B cell (primary cell): Measurements from ENCODE around the gene NPHS1. TPM values are rescaled to one million over a fixed set of nuclear protein-coding genes. Genes with fewer than 3 reads are reported as not detected.

Source experiments
- ATAC-seq: fragments of 200-7000 bp; cut with Tn5 transposase; one replicate; pipeline ENCODE4 v1.10.0; 2021; ENCODE audit warnings: low read depth, mild to moderate bottlenecking, moderate number of reproducible peaks, moderate library complexity
- CTCF ChIA-PET: fragments of 350-600 bp; sonication (Branson Sonifier 250); formaldehyde crosslinking; loops from one replicate; lab custom pipeline; 2021; ENCODE audit warnings: antibody characterized with exemption, inconsistent platforms; lab: Charles Lee
- POLR2A ChIA-PET: fragments of 350-600 bp; sonication (Branson Sonifier 250); formaldehyde crosslinking; loops from one replicate; lab custom pipeline; 2021; ENCODE audit warnings: antibody characterized with exemption; lab: Charles Lee
- DNase-seq: peaks from one replicate; pipeline ENCODE4 v3.0.0; 2013
- H2AFZ ChIP-seq: 2 replicates; pipeline ENCODE4 v1.6.1; 2012; ENCODE audit warnings: mild to moderate bottlenecking, low read depth, low read length; ENCODE audit not compliant: insufficient read depth, poor library complexity, severe bottlenecking
- H3K27ac ChIP-seq, 2 donors: 1 replicate in 1 of 2; 2 replicates in 1 of 2; pipeline ENCODE4 v1.5.1; 2012 to 2013; ENCODE audit warnings: low read length in 2 of 2, mild to moderate bottlenecking in 2 of 2, moderate library complexity in 1 of 2
- H3K27me3 ChIP-seq, 4 experiments: fragments of 200-600 bp in 1 of 4; sonication (generic) in 1 of 4; replicated peaks in 1 of 4; 1 replicate in 2 of 4; 2 replicates in 2 of 4; pipeline versions ENCODE4 v1.6.1 to v1.7.0; 2013 to 2016; ENCODE audit warnings: low read length in 3 of 4, mild to moderate bottlenecking in 2 of 4, mixed read lengths in 1 of 4, moderate library complexity in 1 of 4; ENCODE audit not compliant: insufficient read depth in 4 of 4, control insufficient read depth in 3 of 4; ENCODE audit errors: control extremely low read depth in 1 of 4
- H3K36me3 ChIP-seq, 2 experiments: replicated peaks in 1 of 2; 1 replicate in 1 of 2; 2 replicates in 1 of 2; pipeline versions ENCODE4 v1.6.1 to v1.7.1; 2013; ENCODE audit warnings: low read length in 1 of 2; ENCODE audit not compliant: insufficient read depth in 2 of 2, control insufficient read depth in 1 of 2; ENCODE audit errors: control extremely low read depth in 1 of 2, extremely low read depth in 1 of 2
- H3K4me1 ChIP-seq, 2 donors: fragments of 200-600 bp in 1 of 2; sonication (generic) in 1 of 2; 1 replicate in 1 of 2; 2 replicates in 1 of 2; pipeline versions ENCODE4 v1.5.1 to v1.6.1; 2013 to 2017; ENCODE audit warnings: low read length in 2 of 2; ENCODE audit not compliant: control insufficient read depth in 2 of 2, insufficient read depth in 2 of 2
- H3K4me2 ChIP-seq: replicated peaks from 2 replicates; pipeline ENCODE3; 2012; ENCODE audit warnings: mild to moderate bottlenecking, low read depth, low read length; ENCODE audit not compliant: poor library complexity, severe bottlenecking
- H3K4me3 ChIP-seq, 5 experiments: fragments of 200-600 bp in 1 of 5; sonication (generic) in 1 of 5; 1 replicate in 3 of 5; 2 replicates in 2 of 5; pipeline versions ENCODE4 v1.5.1 to v1.7.0; 2011 to 2016; ENCODE audit warnings: low read length in 4 of 5, mild to moderate bottlenecking in 4 of 5, low read depth in 2 of 5, control low read depth in 1 of 5, moderate library complexity in 1 of 5; ENCODE audit not compliant: insufficient read depth in 1 of 5; ENCODE audit errors: control extremely low read depth in 1 of 5, extremely low read depth in 1 of 5
- H3K79me2 ChIP-seq: fragments of 200-600 bp; sonication (generic); one replicate; pipeline ENCODE4 v1.6.0; 2016; ENCODE audit warnings: low read length; ENCODE audit not compliant: control insufficient read depth, insufficient read depth
- H3K9ac ChIP-seq: fragments of 200-600 bp; sonication (generic); 2 replicates; pipeline ENCODE4 v1.6.1; 2017; ENCODE audit warnings: mild to moderate bottlenecking, low read length, moderate library complexity
- H3K9me3 ChIP-seq, 3 donors: one replicate each; pipeline versions ENCODE4 v1.6.1 to v1.7.1; 2013; ENCODE audit warnings: low read length in 2 of 3; ENCODE audit not compliant: control insufficient read depth in 2 of 3, insufficient read depth in 1 of 3; ENCODE audit errors: control extremely low read depth in 1 of 3
- H4K20me1 ChIP-seq: 2 replicates; pipeline ENCODE4 v1.6.0; 2012; ENCODE audit warnings: mild to moderate bottlenecking, low read length; ENCODE audit not compliant: insufficient read depth, control insufficient read depth, poor library complexity, severe bottlenecking
- H3K27ac Mint-ChIP-seq: one replicate; pipeline ENCODE4 v1.8.0; 2021; ENCODE audit warnings: mixed read lengths
- H3K27me3 Mint-ChIP-seq: one replicate; pipeline ENCODE4 v1.8.0; 2021; ENCODE audit warnings: mixed read lengths
- H3K4me1 Mint-ChIP-seq: one replicate; pipeline ENCODE4 v1.8.0; 2021; ENCODE audit warnings: mixed read lengths
- H3K4me3 Mint-ChIP-seq: one replicate; pipeline ENCODE4 v1.8.0; 2021; ENCODE audit warnings: mixed read lengths
- H3K9me3 Mint-ChIP-seq: one replicate; pipeline ENCODE4 v1.8.0; 2022; ENCODE audit warnings: mixed read lengths; ENCODE audit not compliant: insufficient read depth
- EZH2 ChIP-seq: IDR thresholded peaks from 2 replicates; pipeline ENCODE4 v1.6.1; 2012; ENCODE audit warnings: borderline replicate concordance, low read depth, mild to moderate bottlenecking, moderate library complexity, low read length; ENCODE audit not compliant: insufficient read depth, poor library complexity, severe bottlenecking
- WGBS: methylation state at CpG from one replicate; pipeline ENCODE4 v1.1.5; 2013; ENCODE audit warnings: missing lambda C conversion rate; ENCODE audit not compliant: insufficient coverage; 5-methylcytosine and 5-hydroxymethylcytosine counted together
- intact Hi-C: fragments of 100-400 bp; cut with micrococcal nuclease; formaldehyde crosslinking; loops from one replicate; pipeline ENCODE4 v1.10.0; 2022
- polyA plus RNA-seq: library from polyadenylated mRNA; depleted of rRNA; stranded (reverse); fragments of >200 nt; gene quantifications from 2 replicates; pipeline ENCODE4 v1.2.3, GENCODE V29; 2012
- total RNA-seq, 2 donors: library from RNA; stranded (reverse); fragments of 120-200 nt in 1 of 2; gene quantifications; 1 replicate in 1 of 2; 2 replicates in 1 of 2; pipeline versions ENCODE4 v1.2.3 to v1.2.4, GENCODE V29; 2013 to 2022
- TF ChIP-seq, protein P1 (sequence below): fragments of 200-600 bp; IDR thresholded peaks from one replicate; pipeline ENCODE4 v1.8.0; 2022; ENCODE audit warnings: antibody characterized with exemption, mild to moderate bottlenecking

NPHS1 gene
- total and polyA plus RNA-seq, 2 donors (not counting 1 experiment from before 2014, with no cell fraction given), result not detected

DNA sequence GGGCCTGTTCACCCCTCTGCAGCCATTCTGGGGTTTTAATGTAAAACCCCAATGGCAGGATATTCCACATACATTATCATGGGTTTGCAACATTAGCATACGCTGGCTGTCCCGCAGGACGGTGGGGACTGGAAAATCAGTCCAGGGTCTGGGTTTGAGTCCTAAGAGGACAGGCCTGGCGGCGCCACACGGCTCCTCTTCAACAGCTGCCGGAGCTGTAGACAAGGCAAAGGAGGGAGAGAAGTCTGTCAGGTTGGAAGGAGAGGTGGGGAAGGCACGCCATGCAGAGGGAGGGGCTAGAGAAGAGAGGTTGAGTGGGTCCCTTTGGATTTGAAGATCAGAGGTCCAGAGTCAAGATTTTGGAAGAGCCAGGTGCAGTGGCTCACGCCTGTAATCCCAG, 36.1 kb upstream of the NPHS1 start:
- WGBS, result 98% methylated on average over 9 of the region's 9 CpGs
- H3K4me1 ChIP-seq, result no peaks in the 10 kb centered on the region
- DNase-seq, result peak; percentile 54
- H3K27ac Mint-ChIP-seq, result peak overlapping the region; percentile 60
- peaks cover 17% of the 10 kb centered on the region for H3K4me1 Mint-ChIP-seq
- no peaks in the 10 kb centered on the region for H3K27me3 ChIP-seq
- no peak overlapping the region for H3K4me2 ChIP-seq
- POLR2A ChIA-PET, result interaction anchor here (0.7 to 1.3 kb wide), 2 partner anchors 41 to 43 kb away, joined by 3 to 4 read pairs; no protein-coding TSS in a partner anchor
- H3K9me3 Mint-ChIP-seq, result no peaks in the 10 kb centered on the region
- peaks cover 2% of the 10 kb centered on the region for H3K79me2 ChIP-seq
- no peak for ATAC-seq
- H3K9me3 ChIP-seq, result no peaks in the 10 kb centered on the region
- no peak overlapping the region for H3K9ac ChIP-seq
- CTCF ChIA-PET, result interaction anchor here (0.7 to 1.3 kb wide), 2 partner anchors 43 to 71 kb away, joined by 4 to 5 read pairs; no protein-coding TSS in a partner anchor
- TF ChIP-seq, protein P1, sequence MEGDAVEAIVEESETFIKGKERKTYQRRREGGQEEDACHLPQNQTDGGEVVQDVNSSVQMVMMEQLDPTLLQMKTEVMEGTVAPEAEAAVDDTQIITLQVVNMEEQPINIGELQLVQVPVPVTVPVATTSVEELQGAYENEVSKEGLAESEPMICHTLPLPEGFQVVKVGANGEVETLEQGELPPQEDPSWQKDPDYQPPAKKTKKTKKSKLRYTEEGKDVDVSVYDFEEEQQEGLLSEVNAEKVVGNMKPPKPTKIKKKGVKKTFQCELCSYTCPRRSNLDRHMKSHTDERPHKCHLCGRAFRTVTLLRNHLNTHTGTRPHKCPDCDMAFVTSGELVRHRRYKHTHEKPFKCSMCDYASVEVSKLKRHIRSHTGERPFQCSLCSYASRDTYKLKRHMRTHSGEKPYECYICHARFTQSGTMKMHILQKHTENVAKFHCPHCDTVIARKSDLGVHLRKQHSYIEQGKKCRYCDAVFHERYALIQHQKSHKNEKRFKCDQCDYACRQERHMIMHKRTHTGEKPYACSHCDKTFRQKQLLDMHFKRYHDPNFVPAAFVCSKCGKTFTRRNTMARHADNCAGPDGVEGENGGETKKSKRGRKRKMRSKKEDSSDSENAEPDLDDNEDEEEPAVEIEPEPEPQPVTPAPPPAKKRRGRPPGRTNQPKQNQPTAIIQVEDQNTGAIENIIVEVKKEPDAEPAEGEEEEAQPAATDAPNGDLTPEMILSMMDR, result no peak
- TF ChIP-seq EZH2, result no peak
- H2AFZ ChIP-seq, result no peak overlapping the region
- H4K20me1 ChIP-seq, result peaks cover 69% of the 10 kb centered on the region
- intact Hi-C loops, result no loop called here
- no peaks in the 10 kb centered on the region for H3K27me3 Mint-ChIP-seq
- H3K36me3 ChIP-seq, result peaks cover 11 to 66% of the 10 kb centered on the region in 2 experiments
- no peak overlapping the region for H3K4me3 ChIP-seq
- H3K4me3 Mint-ChIP-seq, result no peak overlapping the region
- H3K27ac ChIP-seq, result no peak overlapping the region

DNA sequence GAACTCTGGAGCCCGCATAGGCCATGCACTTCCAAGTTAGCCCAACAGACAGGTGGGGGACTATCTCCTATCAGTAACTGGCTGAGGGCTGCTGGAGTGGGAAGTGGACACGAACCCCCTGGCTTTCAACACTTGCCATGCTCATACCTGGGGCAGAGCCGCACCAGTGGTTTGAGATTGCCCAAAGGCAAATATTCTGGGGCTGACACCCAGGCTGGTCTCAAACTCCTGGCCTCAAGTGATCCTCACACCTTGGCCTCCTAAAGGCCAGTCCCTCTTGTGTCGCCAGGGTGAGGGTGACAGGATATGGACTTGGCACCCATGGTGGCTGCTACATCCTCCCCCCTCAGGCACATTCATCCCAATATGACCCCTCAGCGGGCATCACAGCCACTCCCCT, 34.9 kb upstream of the NPHS1 start:
- Histone ChIP-seq H3K4me1 (peaks cover 3 to 4% of the 10 kb centered on the region in 2 donors), H3K9ac (no peak overlapping the region), H4K20me1 (peaks cover 62% of the 10 kb centered on the region), H3K9me3 (no peaks in the 10 kb centered on the region), H3K4me3 (no peak overlapping the region), H2AFZ (no peak overlapping the region), H3K27me3 (no peaks in the 10 kb centered on the region), H3K79me2 (peaks cover 2% of the 10 kb centered on the region), H3K27ac (no peak overlapping the region), H3K36me3 (peaks cover 6 to 55% of the 10 kb centered on the region in 2 experiments), H3K4me2 (no peak overlapping the region)
- DNase-seq, result peak; percentile 66
- ChIA-PET POLR2A (no interaction called here), CTCF (interaction anchor here (0.7 kb wide), 1 partner anchor 57 kb away, joined by 5 read pairs; no protein-coding TSS in a partner anchor)
- WGBS, result 97% methylated on average over 3 of the region's 5 CpGs
- H3K4me3 Mint-ChIP-seq, result no peak overlapping the region
- ATAC-seq, result no peak
- no peaks in the 10 kb centered on the region for H3K9me3 Mint-ChIP-seq
- TF ChIP-seq, protein P1, result no peak
- TF ChIP-seq EZH2, result no peak
- no peak overlapping the region for H3K27ac Mint-ChIP-seq
- H3K4me1 Mint-ChIP-seq, result peaks cover 15% of the 10 kb centered on the region
- intact Hi-C loops, result no loop called here
- no peaks in the 10 kb centered on the region for H3K27me3 Mint-ChIP-seq
